HUES48 (cell line): Measurements from ENCODE around the gene HIRA.

Experiments used
- H3K27ac ChIP-seq: one replicate; pipeline ENCODE4 v1.7.0; 2013; ENCODE audit warnings: low read depth, low read length, inconsistent platforms
- H3K27me3 ChIP-seq: 2 replicates; pipeline ENCODE4 v1.6.1; 2013; ENCODE audit warnings: mild to moderate bottlenecking, low read length; ENCODE audit not compliant: control insufficient read depth, insufficient read depth
- H3K36me3 ChIP-seq: 2 replicates; pipeline ENCODE4 v1.6.1; 2013; ENCODE audit warnings: low read length; ENCODE audit not compliant: control insufficient read depth, insufficient read depth
- H3K4me1 ChIP-seq: 2 replicates; pipeline ENCODE4 v1.6.1; 2013; ENCODE audit warnings: mild to moderate bottlenecking, low read length; ENCODE audit not compliant: control insufficient read depth, insufficient read depth
- H3K4me3 ChIP-seq: 2 replicates; pipeline ENCODE4 v1.5.1; 2013; ENCODE audit warnings: mild to moderate bottlenecking, low read depth, low read length
- H3K9ac ChIP-seq: 2 replicates; pipeline ENCODE4 v1.6.1; 2013; ENCODE audit warnings: mild to moderate bottlenecking, low read depth, low read length, moderate library complexity
- H3K9me3 ChIP-seq: 2 replicates; pipeline ENCODE4 v1.6.1; 2013; ENCODE audit warnings: low read length; ENCODE audit not compliant: control insufficient read depth, insufficient read depth

HIRA gene

GRCh38 chr22:19359554-19360299 lies 71.8 kb downstream of the HIRA start:
- H3K9me3 ChIP-seq, result no peaks in the 10 kb centered on the region
- no peak overlapping the region for H3K27ac ChIP-seq
- no peak overlapping the region for H3K9ac ChIP-seq
- H3K27me3 ChIP-seq, result no peaks in the 10 kb centered on the region
- H3K4me1 ChIP-seq, result no peaks in the 10 kb centered on the region
- no peak overlapping the region for H3K4me3 ChIP-seq
- peaks cover 88% of the 10 kb centered on the region for H3K36me3 ChIP-seq

- Histone ChIP-seq H3K4me1 (no peaks in the 10 kb centered on the region), H3K4me3 (no peak overlapping the region), H3K36me3 (peaks cover 87% of the 10 kb centered on the region), H3K27ac (no peak overlapping the region), H3K27me3 (no peaks in the 10 kb centered on the region), H3K9me3 (no peaks in the 10 kb centered on the region), H3K9ac (no peak overlapping the region)
These were observed 72.6 kb downstream of the HIRA start for GRCh38 chr22:19358703-19359553.

GRCh38 chr22:19358195-19358594 lies 73.3 kb downstream of the HIRA start:
- H3K9ac ChIP-seq, result no peak overlapping the region
- H3K27me3 ChIP-seq, result no peaks in the 10 kb centered on the region
- no peaks in the 10 kb centered on the region for H3K4me1 ChIP-seq
- H3K27ac ChIP-seq, result no peak overlapping the region
- no peaks in the 10 kb centered on the region for H3K9me3 ChIP-seq
- peaks cover 90% of the 10 kb centered on the region for H3K36me3 ChIP-seq
- H3K4me3 ChIP-seq, result no peak overlapping the region

DNA sequence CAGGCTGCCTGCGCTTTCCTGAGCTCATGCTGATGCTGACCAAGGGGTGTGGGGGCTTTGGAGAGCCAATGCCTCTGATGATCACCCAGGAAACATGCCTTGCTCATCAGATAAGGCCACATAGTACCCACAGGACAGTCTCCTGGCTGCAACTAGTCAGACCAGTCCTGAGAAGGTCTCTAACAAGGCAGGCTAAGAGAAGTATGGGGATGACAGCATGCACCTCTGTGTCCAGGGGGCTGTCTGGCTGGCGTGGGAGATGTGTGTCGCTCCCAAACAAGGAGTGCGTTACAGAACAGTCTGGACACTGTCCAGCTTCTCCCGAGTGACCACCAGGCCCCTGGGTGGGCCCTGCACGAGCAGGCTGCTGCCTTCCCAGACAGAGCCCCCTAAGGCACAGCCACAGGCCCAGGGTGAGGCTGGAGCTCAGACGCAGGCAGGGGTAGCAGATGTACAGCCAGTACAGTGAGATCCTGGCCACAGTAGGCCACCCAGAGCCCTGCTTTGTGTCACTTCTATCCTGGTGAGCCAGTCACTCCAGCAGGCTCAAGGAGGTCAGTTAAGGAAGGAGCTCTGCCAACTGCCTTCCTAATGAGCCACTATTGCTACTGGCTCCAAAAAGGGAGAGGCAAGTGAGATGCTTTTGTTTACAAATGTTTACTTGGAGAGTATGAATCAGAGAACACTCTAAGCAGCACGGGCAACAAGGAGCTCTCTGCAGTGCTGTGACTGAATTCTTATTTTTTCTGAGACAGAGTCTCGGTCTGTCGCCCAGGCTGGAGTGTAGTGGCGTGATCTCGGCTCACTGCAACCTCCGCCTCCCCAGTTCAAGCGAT lies 74.0 kb downstream of the HIRA start:
- Histone ChIP-seq H3K9me3 (no peaks in the 10 kb centered on the region), H3K36me3 (peaks cover 97% of the 10 kb centered on the region), H3K9ac (no peak overlapping the region), H3K27ac (no peak overlapping the region), H3K27me3 (no peaks in the 10 kb centered on the region), H3K4me1 (no peaks in the 10 kb centered on the region), H3K4me3 (no peak overlapping the region)

GRCh38 chr22:19356708-19357269 lies 74.7 kb downstream of the HIRA start:
- H3K27ac ChIP-seq, result no peak overlapping the region
- no peaks in the 10 kb centered on the region for H3K9me3 ChIP-seq
- H3K36me3 ChIP-seq, result peaks cover 97% of the 10 kb centered on the region
- no peaks in the 10 kb centered on the region for H3K4me1 ChIP-seq
- no peak overlapping the region for H3K4me3 ChIP-seq
- no peaks in the 10 kb centered on the region for H3K27me3 ChIP-seq
- no peak overlapping the region for H3K9ac ChIP-seq

- no peaks in the 10 kb centered on the region for H3K9me3 ChIP-seq
- H3K36me3 ChIP-seq, result peaks cover 97% of the 10 kb centered on the region
- H3K4me3 ChIP-seq, result no peak overlapping the region
- no peak overlapping the region for H3K9ac ChIP-seq
- no peak overlapping the region for H3K27ac ChIP-seq
- H3K27me3 ChIP-seq, result no peaks in the 10 kb centered on the region
- H3K4me1 ChIP-seq, result no peaks in the 10 kb centered on the region
These were observed 75.9 kb downstream of the HIRA start for GRCh38 chr22:19355413-19356157.

GRCh38 chr22:19354201-19354600 lies 77.3 kb downstream of the HIRA start:
- Histone ChIP-seq H3K4me1 (no peaks in the 10 kb centered on the region), H3K36me3 (peaks cover 97% of the 10 kb centered on the region), H3K27ac (no peak overlapping the region), H3K9ac (no peak overlapping the region), H3K9me3 (no peaks in the 10 kb centered on the region), H3K4me3 (no peak overlapping the region), H3K27me3 (no peaks in the 10 kb centered on the region)

- no peak overlapping the region for H3K4me3 ChIP-seq
- H3K36me3 ChIP-seq, result peaks cover 93% of the 10 kb centered on the region
- H3K27ac ChIP-seq, result no peak overlapping the region
- no peaks in the 10 kb centered on the region for H3K27me3 ChIP-seq
- H3K9me3 ChIP-seq, result no peaks in the 10 kb centered on the region
- H3K4me1 ChIP-seq, result no peaks in the 10 kb centered on the region
- no peak overlapping the region for H3K9ac ChIP-seq
These were observed 78.0 kb downstream of the HIRA start for GRCh38 chr22:19353363-19354131.

DNA sequence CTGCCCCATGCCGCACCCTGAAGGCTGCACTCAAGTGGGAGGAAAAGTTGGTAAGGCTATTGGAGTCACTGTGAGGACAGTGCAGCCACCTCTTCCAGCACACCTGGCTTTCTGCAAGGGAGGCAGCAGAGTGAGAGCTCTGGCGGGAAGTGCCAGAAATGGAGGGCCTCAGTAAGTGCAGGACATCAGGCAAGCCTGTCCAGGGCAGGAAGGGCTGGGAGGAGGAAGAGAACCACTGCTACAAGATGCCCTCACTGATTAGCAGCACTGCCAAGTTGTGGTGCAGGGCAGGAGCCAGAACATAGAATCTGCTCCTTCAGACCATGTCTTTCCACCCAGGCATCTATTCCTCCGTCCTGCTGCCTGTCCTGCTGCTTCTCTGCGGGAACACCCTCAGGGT lies 78.8 kb downstream of the HIRA start:
- H3K4me3 ChIP-seq, result no peak overlapping the region
- no peaks in the 10 kb centered on the region for H3K4me1 ChIP-seq
- peaks cover 90% of the 10 kb centered on the region for H3K36me3 ChIP-seq
- no peaks in the 10 kb centered on the region for H3K9me3 ChIP-seq
- H3K27ac ChIP-seq, result no peak overlapping the region
- H3K9ac ChIP-seq, result no peak overlapping the region
- H3K27me3 ChIP-seq, result no peaks in the 10 kb centered on the region
